Measurements from ENCODE around the gene MAML1.

The MAML1 gene

DNA sequence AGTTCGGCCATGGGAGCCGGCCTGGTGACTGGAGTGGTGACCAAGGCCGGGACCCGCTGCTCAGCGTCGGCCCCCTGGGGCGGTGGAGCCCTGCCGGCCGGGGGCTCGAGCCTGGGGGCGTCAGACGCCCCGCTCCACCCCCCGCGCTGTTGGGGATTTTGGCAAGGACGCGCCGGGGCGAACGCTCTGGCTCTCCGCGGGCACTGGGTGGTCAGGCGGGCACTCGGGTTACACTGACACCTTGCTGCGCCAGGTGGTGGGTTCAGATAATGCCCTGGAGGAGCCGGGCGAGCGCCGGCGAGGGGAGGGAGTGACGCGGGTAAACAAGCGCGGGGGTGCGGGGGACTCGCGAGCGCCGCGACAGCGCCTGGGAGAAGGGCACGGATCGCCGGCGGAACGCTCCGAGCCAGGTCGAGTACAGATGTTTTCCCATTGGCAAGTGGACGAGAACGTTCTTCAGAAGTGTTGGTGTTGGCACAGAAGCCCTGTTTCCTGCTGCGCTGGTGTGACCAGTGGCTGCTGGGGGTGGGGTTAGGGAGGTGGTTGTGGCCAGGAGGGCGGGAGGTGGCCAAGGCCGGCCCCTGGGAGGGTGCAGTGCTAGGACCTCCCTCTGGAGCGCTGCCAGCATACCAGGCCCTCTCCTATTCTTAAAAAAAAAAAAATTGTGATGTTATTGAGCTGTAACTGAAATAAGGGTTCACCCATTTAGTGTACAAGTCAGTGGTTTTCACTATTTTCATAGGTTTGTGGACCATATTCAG lies 88.9 kb downstream of the MAML1 start:
- peak; percentile 71 to 73 for DNase-seq (ENCODE audit: low read depth in 1 of 2, low spot score in 1 of 2)

DNA sequence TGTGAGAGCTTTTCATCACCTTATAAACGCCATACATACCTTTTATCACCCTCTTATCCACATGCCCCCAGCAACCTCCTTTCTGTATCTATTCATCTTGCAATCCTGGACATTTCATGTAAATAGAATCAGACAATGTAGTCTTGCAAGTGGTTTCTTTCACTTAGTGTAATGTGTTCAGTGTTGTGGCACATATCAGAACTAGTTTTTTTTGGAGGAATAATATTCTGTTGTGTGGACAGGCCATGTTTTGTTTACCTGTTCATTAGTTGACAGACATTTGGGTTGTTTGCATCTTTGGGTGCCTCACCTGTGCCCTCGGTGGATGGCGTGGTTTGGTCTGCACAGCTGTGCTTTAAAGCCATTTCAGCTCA lies 89.4 kb downstream of the MAML1 start:
- no peak for DNase-seq (ENCODE audit: low read depth in 1 of 2, low spot score in 1 of 2)

DNA sequence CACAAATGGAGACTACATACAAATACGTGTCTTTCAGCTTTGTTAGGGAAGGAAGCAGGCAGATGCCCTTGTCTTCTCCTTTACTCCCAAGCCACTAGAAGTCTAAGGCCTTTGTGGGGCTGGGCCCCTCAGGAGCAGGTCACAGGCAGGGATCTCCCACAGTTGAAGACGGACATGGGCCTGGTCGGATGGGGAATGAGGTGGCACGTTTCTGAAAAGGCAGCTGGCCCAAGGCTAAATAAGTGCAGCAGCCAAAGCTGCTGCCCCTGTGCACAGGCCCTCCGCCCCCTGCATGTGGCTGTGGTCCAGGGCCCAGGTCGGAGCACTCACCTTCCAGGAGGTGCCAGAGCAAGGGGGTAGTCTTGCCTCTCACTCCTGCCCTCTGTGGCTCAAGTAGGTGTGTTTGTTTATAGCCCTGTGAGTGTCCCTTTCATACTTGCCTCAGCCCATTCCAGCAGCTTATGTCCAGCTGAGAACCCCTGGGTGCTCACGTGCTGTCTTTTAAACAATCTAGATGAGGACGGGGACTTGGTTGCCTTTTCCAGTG lies 89.9 kb downstream of the MAML1 start:
- no peak for DNase-seq (ENCODE audit: low read depth in 1 of 2, low spot score in 1 of 2)

DNA sequence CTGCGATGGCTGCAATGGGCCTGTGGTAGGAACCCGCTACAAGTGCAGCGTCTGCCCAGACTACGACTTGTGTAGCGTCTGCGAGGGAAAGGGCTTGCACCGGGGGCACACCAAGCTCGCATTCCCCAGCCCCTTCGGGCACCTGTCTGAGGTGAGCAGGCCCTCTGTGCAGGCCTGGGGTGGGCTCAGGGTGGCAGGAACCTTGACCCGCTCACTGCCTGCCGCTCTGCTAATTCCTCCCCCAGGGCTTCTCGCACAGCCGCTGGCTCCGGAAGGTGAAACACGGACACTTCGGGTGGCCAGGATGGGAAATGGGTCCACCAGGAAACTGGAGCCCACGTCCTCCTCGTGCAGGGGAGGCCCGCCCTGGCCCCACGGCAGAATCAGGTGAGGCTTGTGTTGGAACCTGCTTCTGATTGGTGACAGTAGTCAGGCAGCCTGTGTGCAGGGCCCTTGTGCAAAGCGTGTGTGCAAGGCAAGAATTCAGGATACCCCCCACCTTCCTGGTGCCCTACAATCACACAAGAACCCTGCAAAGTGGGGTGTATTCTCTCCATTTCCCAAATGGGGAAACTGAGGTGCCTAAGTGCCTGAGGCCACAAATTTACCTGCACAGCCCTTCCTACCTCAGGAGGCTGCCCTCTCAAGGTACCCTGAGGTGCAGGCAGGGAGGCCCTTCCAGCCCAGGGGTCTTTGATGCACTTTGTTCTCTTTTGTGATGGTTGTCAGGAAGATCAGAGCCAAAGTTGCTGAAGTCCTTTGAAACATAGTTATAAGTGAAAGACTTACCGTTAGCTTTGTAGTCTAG lies 91.5 kb downstream of the MAML1 start:
- DNase-seq (ENCODE audit: low read depth in 1 of 2, low spot score in 1 of 2) = no peak

DNA sequence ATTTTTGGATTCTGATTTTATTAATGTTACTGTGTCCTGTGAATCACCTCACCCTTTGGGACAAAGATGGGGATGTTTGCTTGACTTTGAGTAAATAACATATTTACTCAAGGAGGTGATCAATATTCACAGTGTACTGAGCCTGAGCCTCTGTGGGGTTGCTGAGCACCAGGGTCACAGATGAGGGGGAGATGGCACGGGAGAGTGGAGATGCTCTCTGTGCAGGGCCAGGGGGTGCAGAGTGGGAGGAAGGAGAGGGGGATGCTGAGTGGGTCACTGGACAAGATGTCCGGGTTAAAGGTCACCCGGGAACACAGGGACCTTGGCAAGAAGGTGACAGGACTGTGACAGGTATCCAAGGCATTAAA lies 92.1 kb downstream of the MAML1 start:
- DNase-seq (ENCODE audit: low read depth in 1 of 2, low spot score in 1 of 2) = no peak

DNA sequence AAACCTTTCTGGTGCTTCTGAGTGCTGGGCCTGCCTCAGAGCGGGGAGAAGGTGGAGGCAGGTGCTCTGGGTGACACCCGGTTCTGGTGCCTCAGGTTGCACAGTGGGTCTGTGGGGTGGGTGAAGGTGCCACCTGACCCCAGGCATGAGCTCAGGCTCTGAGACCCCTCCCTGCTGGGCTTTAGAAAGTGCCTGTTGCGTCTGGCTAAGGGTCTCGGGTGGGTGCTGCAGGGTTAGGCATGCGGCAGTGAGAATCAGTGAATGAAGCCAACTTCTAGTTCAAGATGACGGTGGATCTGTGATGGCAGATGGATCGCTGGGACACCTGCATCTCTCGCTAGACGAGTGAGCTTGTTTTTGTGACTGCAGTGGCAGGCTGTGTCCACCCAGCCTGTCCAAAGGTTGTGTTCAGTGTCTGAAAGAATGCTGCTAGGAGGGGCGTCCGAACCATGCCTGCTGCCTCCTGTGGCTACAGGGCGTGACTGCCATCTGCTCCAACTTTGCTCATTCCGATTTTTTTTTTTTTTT lies 93.1 kb downstream of the MAML1 start:
- DNase-seq (ENCODE audit: low read depth in 1 of 2, low spot score in 1 of 2) = no peak

Data from stimulated activated CD4-positive, alpha-beta T cell treated with anti-CD3 and anti-CD28 coated beads, Interleukin-15, amount 100 ng/mL, for 1 hour (primary cell).